ENCODE data around the gene AMBP. TPM values are rescaled to one million over a fixed set of nuclear protein-coding genes. Genes with fewer than 3 reads are reported as not detected.

AMBP gene
- total and polyA plus RNA-seq, 2 of the 13 experiments (the other 11 are each of a cell fraction or from before 2014, with no cell fraction given), result 1,510 to 2,580 TPM

GRCh38 chr9:114108016-114108833 is 30.1 kb upstream of the AMBP start (continued):
- TF ChIP-seq ZNF318 (CRISPR knock-in tag; IDR thresholded peaks at IDR 0.05) (no peak), RNF2 (conservative IDR thresholded peaks at IDR 0.05; ENCODE audit: low read depth) (no peak), KLF11 (CRISPR knock-in tag; IDR thresholded peaks at IDR 0.05) (peak; percentile 74; the same call in 1 of the 2 replicates), CBX1 (IDR thresholded peaks at IDR 0.05; ENCODE audit: low read depth) (peak; percentile 48), ZNF547 (CRISPR knock-in tag; IDR thresholded peaks at IDR 0.05) (0 out of 2 replicates have a peak, but pooled peaks have one; percentile 23), ZC3H4 (CRISPR knock-in tag; IDR thresholded peaks at IDR 0.05; ENCODE audit: borderline replicate concordance) (no peak), WIZ (CRISPR knock-in tag; IDR thresholded peaks at IDR 0.05) (no peak), TFDP2 (CRISPR knock-in tag; IDR thresholded peaks at IDR 0.05) (peak; percentile 12; the same call in 1 of the 2 replicates), ZNF746 (CRISPR knock-in tag; IDR thresholded peaks at IDR 0.05) (no peak), ZNF782 (CRISPR knock-in tag; IDR thresholded peaks at IDR 0.05; ENCODE audit: borderline replicate concordance) (no peak), DR1 (CRISPR knock-in tag; IDR thresholded peaks at IDR 0.05) (peak; percentile 44; the same call in 1 of the 2 replicates), MED13 (CRISPR knock-in tag; IDR thresholded peaks at IDR 0.05) (no peak; the same call in 1 of the 2 replicates), ZNF441 (CRISPR knock-in tag; IDR thresholded peaks at IDR 0.05; ENCODE audit: borderline replicate concordance) (no peak), KDM5B (CRISPR knock-in tag; IDR thresholded peaks at IDR 0.05; ENCODE audit: borderline replicate concordance) (no peak; the same call in 1 of the 2 replicates), ZNF563 (CRISPR knock-in tag; IDR thresholded peaks at IDR 0.05) (peak; percentile 70; the same call in 1 of the 2 replicates), ZNF354B (CRISPR knock-in tag; IDR thresholded peaks at IDR 0.05) (no peak), PATZ1 (CRISPR knock-in tag; IDR thresholded peaks at IDR 0.05) (peak; percentile 76; the same call in 1 of the 2 replicates), GABPA (IDR thresholded peaks at IDR 0.05; ENCODE audit: low read depth, low read length) (no peak), GABPA (CRISPR knock-in tag; IDR thresholded peaks at IDR 0.05; ENCODE audit: low read depth) (no peak)
